GM18520 (cell line): ENCODE data around the gene AHCYL1.
"Not testable (repeated sequence)": the region's sequence is repeated elsewhere in the genome, so short reads cannot be mapped to it uniquely, and the experiment has no call there.

Experiments used
- ATAC-seq: cut with Tn5 transposase; IDR thresholded peaks from one replicate; pipeline ENCODE4 v1.9.1; 2021; ENCODE audit not compliant: unreplicated experiment

The AHCYL1 gene

DNA sequence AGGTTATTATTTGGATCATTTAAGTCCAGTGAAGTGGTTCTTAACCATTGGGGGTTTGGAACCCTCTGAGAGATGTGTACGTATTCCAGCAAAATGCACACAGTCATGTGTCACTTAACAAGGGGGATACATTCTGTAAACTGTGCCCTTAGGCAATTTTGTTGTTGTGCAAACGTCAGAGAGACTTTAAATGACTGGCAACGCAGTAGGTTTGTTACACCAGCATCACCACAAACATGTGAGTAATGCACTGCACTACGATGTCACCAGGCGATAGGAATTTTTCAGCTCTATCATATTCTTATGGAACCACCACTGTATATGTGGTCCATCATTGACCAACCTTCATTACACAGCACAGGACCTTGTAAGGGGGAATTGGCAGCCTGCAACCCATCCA lies 11.9 kb downstream of the AHCYL1 start:
- ATAC-seq: no peak

DNA sequence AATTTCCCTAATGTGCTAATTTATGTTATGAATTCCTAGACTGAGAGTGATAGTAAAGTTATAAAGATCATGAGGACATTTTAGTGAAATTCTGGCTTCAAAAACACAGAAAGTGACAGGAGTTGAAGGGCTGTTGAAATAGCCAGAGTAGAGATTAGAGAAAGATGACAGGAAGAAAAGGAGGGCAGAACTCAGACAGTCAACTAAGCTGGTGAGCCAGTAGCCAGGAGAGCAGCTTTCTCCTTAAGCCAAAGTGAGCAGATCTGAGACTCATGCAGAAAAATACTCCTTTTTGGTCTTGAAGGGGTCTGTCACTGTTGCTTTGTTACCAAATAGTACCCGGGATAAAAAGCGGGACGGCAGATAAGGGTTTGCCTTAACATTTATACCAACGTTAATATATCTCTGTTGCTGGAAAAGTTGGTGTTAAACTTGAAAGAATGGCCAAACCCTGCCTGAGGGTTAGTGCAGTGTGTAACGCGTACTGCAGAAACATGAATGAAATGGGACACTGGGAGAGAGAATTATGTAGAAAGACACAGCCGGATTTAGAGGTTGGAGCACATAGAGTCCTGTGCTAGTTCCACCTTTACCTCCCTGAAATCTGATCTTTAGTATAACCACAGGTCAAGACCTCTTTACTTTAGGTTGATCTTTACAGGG lies 12.8 kb downstream of the AHCYL1 start:
- ATAC-seq: no peak

DNA sequence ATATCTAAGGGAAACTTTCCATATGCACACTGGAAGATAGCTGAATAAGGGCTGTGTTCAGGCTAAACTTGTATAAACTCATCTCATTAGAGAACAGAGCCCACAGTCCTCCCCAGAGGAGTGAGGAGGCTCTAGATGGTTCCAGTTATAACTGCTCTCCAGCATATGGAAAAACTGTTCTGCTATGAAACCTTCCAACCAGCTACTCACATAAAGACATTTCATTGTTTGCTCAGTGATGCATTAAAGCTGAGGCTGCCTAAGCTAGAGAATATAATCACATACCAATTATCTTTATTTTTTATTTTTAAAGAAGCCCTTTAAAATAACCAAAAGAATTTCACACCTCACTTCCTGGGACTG lies 13.3 kb downstream of the AHCYL1 start:
- no peak for ATAC-seq

DNA sequence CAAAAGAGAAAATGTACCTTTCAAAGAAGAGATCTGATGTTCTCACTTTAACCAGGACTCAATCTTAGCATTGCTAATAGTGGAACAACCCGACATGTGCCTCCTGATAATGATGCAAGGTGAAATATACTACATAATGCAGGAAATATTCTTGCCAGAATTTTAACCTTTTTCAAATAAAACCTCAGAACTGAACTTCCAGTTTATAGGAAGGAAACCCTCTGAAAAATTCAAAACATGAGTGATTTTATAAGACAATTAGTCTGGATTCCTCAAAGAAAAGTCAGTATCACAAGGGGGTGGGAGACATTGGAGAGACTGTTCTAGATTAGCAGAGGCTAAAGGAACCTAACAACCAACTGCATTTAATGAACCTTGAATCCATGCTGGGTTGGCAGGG lies 18.1 kb downstream of the AHCYL1 start:
- ATAC-seq: no peak

DNA sequence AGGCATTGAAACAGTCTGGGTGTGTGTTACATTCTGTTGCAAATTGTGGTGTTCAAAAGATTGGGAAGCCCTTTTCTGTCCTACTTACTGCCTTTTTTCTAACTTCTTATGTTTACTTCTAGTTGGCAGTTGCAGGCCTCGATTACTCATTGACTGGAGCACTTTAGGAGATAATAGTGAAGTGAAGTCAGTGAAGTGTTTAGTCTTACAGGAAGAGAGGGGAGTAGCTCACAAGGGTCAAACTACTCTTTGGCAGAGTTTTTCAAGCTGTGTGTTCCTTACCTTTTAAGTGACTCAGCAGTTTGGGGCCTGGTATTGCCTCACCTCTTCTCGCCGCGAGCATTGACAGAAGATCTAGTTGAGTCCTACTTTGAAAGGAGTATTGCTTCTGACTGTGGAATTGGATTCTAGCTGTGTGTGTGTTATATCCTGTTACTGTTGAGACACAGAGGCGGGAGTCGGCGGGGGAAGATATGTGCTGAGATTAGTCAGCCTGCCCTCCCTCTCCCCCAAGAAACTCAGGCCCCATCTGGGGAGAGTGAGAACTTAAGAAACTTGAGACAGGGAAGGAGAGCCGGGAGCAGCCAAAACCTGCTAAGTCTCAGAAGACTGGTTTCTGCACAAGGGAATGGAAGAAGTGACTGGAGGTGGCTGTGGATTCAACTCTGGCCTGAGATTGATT lies 19.3 kb downstream of the AHCYL1 start:
- ATAC-seq: no peak

DNA sequence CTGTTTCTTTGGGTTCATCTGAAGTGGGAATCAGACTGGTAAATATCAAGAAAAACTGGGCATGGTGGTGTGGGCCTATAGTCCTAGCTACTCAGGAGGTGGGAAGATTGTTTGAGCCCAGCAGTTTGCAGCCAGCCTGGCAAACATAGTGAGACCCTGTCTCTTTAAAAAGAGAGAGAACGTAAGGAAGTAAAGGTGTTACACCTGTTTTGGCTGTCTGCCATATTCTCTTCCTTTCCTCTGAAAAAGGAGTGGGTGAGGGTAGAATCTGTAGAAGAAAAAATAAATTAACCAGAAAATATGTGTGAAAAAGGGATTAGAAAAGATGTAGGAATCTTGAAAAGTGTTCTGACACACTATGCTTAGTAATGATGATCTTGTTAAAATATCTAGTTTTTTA lies 20.0 kb downstream of the AHCYL1 start:
- no peak for ATAC-seq

DNA sequence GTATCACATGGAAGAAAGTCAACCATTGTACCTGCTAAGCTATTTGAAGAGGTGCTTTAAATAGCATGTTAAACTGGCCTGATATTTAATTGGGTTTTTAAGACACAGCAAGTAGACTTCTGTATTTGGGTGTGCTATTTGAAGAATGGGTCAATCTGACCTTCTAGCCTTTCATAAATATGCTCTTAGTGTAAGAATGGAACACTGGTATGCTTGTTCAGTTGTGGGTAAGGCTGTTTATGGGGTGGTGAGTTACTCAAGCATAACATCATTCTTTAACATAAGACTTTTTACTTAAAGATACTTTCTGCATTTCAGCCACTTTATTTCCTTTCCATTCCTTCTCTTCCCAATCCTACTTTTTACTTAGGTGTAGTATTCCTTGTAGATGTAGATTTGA lies 21.4 kb downstream of the AHCYL1 start:
- no peak for ATAC-seq

DNA sequence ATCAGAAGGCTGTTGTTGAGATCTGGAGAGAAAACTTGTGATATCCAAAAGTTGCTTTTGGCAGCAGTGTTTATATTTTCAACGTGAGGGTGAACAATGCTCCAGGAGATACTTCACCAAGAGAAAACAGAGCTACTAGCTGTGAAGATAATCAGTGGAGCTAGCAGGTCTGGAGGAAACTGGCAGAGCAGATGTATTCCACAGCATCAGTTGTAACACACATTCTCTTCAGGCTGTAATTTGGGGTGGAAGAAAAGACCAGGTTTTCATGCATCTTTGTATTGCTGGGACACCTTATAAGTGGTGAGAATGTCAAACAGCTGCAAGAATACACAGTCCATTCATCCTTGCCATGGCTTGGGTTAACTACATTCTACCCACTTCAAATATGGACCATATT lies 22.0 kb downstream of the AHCYL1 start:
- no peak for ATAC-seq

DNA sequence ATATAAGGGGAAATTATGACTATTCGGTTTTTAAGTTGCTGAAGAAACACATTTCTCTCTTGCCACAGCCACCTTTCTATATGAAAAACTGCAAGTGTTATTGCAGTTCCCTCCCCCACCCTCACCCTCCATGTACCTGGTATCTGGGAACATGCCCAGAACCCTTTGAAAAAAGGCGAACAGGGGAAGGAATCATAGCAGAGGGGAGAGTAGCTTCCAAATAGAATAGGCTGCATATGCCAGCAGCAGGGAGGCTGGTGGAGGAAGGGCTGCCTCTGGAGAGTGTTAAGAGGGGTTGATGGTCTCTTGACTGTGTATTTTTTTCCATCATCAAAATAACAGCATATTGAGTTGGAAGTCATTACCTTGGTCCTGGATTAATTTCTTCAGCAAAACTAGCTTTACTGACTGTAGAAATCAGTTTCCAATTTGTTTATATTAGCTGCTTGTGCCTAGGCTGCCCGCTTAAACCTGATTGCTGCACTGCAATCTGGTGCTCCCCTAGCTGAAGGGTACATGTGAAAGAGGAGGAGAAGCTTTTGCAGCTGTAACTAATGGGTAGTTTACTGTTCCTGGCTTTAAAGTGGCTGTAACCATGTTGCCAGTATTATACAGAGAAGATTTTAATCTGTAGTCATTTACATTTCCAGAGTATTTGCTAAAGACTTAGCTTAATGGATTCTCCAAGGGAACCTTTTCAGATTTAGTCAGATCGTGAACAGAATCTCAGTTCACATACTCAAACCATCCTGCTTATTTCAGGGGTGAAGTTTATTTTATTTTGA lies 22.7 kb downstream of the AHCYL1 start:
- no peak for ATAC-seq

DNA sequence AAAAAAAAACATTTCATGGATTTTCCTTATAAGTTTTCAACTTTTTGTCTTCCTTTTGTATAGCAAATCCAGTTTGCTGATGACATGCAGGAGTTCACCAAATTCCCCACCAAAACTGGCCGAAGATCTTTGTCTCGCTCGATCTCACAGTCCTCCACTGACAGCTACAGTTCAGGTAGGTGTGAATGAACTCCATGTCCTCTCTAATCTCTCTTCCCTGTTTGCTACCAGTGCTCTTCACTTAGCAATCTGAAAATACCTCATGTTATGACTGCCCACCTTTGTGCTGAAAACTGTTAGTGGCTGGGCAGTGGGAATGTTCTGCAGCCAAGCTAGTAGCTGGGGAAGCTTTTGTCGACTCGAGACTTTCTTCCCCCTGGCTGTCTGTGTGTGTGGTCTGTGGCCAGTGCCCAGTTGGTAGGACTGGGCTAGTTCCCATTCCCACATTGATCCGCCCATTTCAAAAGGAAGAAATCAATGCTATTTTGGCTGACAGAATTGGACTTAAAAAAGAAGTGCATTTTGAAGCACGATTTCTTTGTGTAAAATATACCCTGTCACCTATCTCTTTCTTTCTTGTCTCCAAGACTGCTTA lies 24.5 kb downstream of the AHCYL1 start:
- ATAC-seq: no peak

DNA sequence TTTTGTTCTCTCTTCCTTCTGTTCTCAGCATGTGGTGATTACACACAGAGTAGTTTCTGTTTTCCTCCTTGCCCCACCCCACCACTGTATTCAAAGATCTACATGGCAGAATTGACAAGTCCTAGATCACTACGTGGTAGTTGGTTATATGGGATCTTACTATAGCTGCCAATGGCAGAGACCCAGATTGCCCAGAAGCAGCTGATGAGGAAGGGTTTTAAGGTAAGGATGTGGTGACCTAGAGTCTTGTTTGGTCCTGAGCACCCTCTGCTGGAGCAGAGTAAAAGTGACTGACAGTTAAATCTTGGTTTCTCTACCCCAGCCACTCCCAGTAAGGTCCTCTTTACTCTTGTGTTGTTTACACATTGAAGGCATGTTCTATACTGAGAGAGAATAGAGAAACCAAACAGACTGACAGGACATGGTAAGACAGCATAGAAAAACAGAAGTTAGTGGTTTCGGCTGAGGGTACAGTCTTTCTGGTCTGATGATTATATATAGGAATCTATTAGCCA lies 27.0 kb downstream of the AHCYL1 start:
- peak; percentile 94 for ATAC-seq

DNA sequence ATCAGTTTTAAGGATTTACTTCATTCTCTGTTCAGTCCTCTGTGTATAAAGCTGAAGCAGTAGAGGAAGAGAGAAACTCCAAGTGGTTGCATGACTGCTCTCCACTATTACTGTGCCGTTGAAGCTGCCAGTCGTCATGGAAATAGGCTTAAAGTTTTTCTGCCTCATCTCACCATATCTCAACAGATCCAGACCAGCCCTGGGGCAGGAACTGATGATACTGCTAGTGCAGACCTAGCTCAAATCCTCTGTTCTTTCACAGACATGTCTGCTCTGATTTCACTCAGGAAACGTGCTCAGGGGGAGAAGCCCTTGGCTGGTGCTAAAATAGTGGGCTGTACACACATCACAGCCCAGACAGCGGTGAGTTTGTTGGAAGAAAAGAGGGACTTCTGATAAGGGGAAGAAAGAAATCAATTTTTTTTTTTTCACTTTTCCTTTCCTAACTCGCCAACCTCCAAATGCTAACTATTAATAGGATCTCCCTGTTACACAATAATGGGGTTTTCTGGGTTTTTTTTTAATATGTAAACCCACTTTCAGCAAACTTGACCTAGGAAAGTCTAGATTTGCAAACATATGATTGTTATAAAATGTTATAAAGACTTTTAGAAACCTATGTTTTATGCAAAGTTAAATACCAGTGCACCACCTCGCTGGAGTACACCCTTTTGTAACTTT lies 27.7 kb downstream of the AHCYL1 start:
- ATAC-seq: peak; percentile 29

DNA sequence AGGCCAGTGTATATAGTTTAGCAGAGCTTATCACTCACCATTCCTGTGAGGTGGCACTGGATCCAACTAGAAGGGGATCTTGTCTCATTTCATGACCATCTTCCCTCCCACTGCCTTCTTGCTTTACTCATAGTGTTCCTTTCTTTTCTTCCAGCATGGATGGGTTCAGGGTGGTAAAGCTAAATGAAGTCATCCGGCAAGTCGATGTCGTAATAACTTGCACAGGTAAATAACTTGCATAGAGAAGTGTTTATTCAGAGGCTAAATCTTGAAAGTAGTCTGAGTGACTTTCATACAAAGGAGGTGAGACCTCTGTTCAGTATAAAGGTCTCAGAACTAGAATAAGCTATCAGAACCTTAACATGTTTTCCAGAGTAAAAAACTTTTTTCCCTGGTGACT lies 33.2 kb downstream of the AHCYL1 start:
- ATAC-seq: no peak

DNA sequence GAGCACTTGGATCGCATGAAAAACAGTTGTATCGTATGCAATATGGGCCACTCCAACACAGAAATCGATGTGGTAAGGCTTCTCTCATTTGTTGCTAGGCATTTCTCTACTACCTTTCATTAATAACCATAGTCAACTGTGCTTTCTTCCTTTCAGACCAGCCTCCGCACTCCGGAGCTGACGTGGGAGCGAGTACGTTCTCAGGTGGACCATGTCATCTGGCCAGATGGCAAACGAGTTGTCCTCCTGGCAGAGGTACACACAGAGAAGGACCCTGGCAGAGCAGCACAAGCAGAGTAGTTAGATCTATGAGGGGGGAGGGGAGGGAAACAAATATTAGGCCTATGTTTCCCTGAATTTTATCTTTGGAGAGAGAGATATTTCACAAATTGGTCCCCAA lies 33.8 kb downstream of the AHCYL1 start:
- no peak for ATAC-seq

DNA sequence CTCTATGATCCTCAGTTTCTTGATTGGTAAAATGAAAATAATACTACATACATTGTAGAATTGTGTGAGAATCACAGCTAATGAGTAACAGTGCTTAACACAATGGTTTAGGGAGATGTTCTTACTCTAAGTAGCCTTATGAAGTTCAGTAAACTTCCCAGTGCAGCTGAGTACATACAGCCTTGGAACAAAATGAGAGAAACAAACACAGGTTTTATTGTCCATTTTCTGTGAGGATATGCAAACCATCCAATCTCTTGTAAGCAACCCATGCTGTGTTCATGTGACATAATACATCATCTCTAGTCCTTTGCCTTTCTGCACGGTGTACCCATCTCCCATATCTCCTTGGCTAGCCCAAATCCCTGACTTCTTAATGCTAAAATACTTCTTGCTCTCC lies 35.2 kb downstream of the AHCYL1 start:
- no peak for ATAC-seq

DNA sequence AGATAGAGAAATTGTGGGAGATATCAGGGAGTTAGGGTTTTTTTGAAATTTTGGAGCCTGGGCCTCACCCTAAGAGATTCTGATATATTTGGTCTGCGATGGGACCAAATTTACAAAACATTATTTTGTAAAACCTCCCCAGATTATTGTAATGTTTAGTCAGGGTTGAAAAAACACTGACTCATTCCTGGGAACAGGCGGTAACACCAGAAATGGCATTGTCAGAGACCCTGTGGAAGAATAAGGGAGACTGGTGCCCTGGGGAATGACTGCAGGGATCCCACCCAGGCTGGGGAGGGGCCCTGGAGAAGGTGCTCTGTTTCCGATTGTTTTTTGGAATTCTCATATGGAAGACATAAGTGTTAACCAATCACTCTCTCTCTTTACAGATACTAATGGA lies 36.7 kb downstream of the AHCYL1 start:
- ATAC-seq: no peak

DNA sequence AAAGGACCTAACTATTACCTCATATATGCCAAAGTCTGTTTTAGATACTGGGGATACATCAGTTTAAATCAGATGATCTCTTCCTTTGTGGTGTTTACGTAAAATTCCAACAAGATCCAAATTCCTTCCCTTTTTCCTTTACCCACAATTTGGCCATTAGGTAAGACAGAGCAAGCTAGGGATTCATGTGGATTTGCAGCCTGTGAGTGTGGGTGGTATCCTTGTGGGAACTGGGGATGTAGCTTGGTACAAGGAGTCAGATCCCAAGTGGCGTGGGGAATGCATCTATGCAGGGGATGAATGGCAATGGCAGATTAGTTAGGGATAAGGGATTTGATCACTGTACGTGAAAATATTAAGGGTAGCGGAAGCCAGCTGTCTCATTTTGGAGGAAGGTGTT lies 40.0 kb downstream of the AHCYL1 start:
- ATAC-seq: no peak

DNA sequence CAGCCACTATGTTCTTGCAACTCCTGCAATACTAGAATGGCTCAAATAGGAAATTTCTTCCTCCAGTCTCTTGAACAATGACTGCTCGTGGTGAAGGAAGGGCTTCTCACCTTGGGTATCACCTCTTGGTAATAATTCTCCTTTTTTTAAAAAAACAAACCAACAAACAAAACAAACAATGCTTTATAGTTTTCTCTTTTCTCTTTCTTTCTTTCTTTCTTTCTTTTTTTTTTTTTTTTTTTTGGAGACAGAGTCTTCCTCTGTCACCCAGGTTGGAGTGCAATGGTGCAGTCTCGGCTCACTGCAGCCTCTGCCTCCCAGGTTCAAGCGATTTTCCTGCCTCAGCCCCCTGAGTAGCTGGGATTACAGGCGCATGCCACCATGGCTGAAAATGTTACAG lies 46.1 kb downstream of the AHCYL1 start:
- not testable (repeated sequence) for ATAC-seq

DNA sequence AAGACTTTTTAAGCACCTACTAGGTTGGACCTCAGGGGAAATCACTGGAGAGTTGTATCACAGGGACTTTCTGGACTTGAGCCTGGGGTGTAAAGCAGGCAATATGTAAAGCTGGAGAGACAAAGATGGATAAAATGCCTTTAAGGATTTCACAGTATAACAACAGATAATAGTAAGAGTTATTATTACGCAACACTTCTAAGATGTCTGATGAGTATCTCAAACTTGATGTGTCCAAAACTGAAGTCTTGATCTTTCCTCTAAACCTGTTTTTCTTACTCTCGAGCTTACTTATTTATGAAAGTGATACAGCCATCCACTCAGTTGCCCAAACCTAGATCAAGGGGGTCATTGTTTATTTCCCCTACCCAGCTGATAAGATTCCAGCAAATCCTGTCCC lies 47.8 kb downstream of the AHCYL1 start:
- no peak for ATAC-seq

DNA sequence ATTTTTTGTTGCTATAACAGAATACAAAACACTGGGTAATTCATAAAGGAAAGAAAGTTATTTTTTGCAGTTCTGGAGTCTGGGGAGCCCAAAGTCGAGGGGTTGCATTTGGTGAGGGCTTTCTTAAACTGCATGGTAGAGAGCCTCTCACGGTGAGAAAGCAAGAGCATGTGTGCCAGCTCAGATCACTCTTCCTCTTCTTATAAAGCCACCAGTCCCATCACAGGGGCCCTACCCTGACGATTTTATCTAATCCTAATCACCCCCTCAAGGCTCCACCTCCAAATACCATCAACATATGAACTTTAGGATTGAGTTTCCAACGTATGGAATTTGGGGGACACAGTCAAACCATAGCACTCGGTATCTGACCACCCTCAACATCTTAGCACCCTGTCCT lies 48.9 kb downstream of the AHCYL1 start:
- ATAC-seq: no peak

DNA sequence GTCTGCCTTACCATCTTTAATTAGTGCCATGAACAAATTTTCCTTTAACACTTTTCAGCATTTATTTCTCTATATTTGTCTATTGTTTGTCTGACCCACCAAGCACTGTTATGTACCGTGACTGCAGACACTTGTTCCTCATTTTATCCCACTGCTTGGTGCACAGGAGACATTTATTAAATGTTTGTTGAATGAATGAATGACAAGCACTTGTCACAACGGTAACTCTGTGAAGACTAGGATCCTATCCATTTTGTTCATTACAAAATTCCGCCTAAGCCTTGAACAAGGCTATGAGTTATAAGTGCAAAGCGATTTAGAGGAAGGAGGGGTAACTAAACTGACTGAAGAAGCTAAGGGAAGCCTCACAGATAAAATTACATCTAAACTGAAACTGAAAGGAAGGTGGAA lies 49.5 kb downstream of the AHCYL1 start:
- ATAC-seq: no peak
